HepG2 (cell line): ENCODE results near the gene CFAP221.

ENCODE experiments used
- CTCF ChIP-seq: sonication (generic); formaldehyde crosslinking; IDR thresholded peaks from 2 replicates; pipeline ENCODE4 v1.5.0; 2020; ENCODE audit warnings: mild to moderate bottlenecking, missing genetic modification reagents, moderate library complexity
- E2F5 ChIP-seq: sonication (generic); formaldehyde crosslinking; conservative IDR thresholded peaks from 2 replicates; pipeline ENCODE4 v1.4.0; 2020; ENCODE audit warnings: missing genetic modification reagents
- HNRNPUL1 ChIP-seq: fragments of 200-400 bp; formaldehyde crosslinking; IDR thresholded peaks from 2 replicates; pipeline ENCODE4 v1.6.1; 2017; ENCODE audit warnings: low read depth, mild to moderate bottlenecking, low read length, moderate library complexity
- LRRFIP1 ChIP-seq: sonication (generic); formaldehyde crosslinking; conservative IDR thresholded peaks from 2 replicates; pipeline ENCODE4 v1.4.0; 2020; ENCODE audit warnings: missing genetic modification reagents
- MAX ChIP-seq: IDR thresholded peaks from 2 replicates; pipeline ENCODE4 v1.6.1; 2012; ENCODE audit warnings: inconsistent platforms
- MAZ ChIP-seq, 2 experiments: sonication (generic) in 1 of 2; formaldehyde crosslinking in 1 of 2; IDR thresholded peaks; 2 replicates each; pipeline versions ENCODE4 v1.5.0 to v1.6.1; 2012 to 2020; ENCODE audit warnings: low read depth in 2 of 2, mild to moderate bottlenecking in 2 of 2, borderline replicate concordance in 1 of 2, improper control_type of control experiment in 1 of 2, low read length in 1 of 2, missing genetic modification reagents in 1 of 2, moderate library complexity in 1 of 2
- ONECUT2 ChIP-seq: sonication (generic); formaldehyde crosslinking; IDR thresholded peaks from 2 replicates; pipeline ENCODE4 v1.4.0; 2020; ENCODE audit warnings: missing genetic modification reagents
- PREB ChIP-seq: sonication (generic); formaldehyde crosslinking; IDR thresholded peaks from 2 replicates; pipeline ENCODE4 v1.4.0; 2020; ENCODE audit warnings: missing genetic modification reagents
- RARG ChIP-seq: sonication (generic); formaldehyde crosslinking; IDR thresholded peaks from 2 replicates; pipeline ENCODE4 v1.4.0; 2020; ENCODE audit warnings: low read depth, mild to moderate bottlenecking, missing genetic modification reagents
- SAFB2 ChIP-seq: sonication (generic); formaldehyde crosslinking; IDR thresholded peaks from 2 replicates; pipeline ENCODE4 v1.5.1; 2020; ENCODE audit warnings: missing genetic modification reagents, low read depth, mild to moderate bottlenecking, borderline replicate concordance
- ZNF24 ChIP-seq: fragments of 450-650 bp; IDR thresholded peaks from 2 replicates; pipeline ENCODE4 v1.6.1; 2017; ENCODE audit warnings: antibody characterized with exemption, mild to moderate bottlenecking
- ZNF737 ChIP-seq: sonication (generic); formaldehyde crosslinking; IDR thresholded peaks from 2 replicates; pipeline ENCODE4 v1.5.0; 2020; ENCODE audit warnings: missing genetic modification reagents, mild to moderate bottlenecking, borderline replicate concordance

GRCh38 chr2:119694845-119695521 is 150.7 kb downstream of the CFAP221 start:
- TF ChIP-seq RARG (CRISPR knock-in tag) (no peak), E2F5 (CRISPR knock-in tag) (no peak), PREB (CRISPR knock-in tag) (no peak), MAZ (IDR thresholded peaks at IDR 0.05; ENCODE audit: borderline replicate concordance, low read depth, low read length) (no peak), MAZ (CRISPR knock-in tag; IDR thresholded peaks at IDR 0.05; ENCODE audit: low read depth) (0 out of 2 replicates have a peak, but pooled peaks have one; percentile 17), ZNF24 (no peak), LRRFIP1 (CRISPR knock-in tag) (no peak), MAX (no peak), SAFB2 (CRISPR knock-in tag) (peak; percentile 67; the same call in 1 of the 2 replicates), ZNF737 (CRISPR knock-in tag) (no peak), CTCF (CRISPR knock-in tag) (no peak), HNRNPUL1 (no peak), ONECUT2 (CRISPR knock-in tag) (no peak)
